ENCODE measurements around the gene PSMG4. TPM values are rescaled to one million over a fixed set of nuclear protein-coding genes. Genes with fewer than 3 reads are reported as not detected.

Gene PSMG4
- total and polyA plus RNA-seq, 9 of the 15 experiments (the other 6 are each of a cell fraction or from before 2014, with no cell fraction given), result 12.9 to 185 (median 52.0) TPM

DNA sequence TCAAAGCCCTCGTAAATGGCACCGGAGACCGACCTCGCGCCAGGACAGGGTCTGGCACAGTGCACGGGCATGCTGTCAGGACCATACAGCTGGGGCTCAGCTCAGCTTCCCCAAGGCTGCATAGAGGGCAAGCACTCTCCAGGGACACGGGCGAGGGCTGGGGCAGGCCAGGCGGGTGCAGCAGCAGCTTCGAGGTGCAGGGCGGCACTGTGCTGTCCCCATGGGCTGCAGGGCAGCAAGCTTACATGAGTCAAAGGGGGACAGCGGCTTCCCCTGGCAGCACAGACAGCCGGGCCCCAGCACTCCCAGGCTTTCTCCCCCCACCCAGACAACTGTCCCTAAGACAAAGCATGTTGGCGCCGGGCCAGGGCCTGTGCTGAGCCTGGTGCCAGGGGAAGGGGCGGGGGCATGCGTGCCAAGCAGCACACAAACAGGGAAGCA lies 25.7 kb downstream of the PSMG4 start:
- no peak overlapping the region for H3K4me3 ChIP-seq
- no TSS peak for BruUV-seq (replicated peaks)

More for the DNA sequence above, 25.7 kb downstream of the PSMG4 start:
- CTCF ChIA-PET (ENCODE audit: low intra/inter-chr PET ratio), result no interaction called here
- POLR2A ChIA-PET, result interaction anchor here (1.4 kb wide), 1 partner anchor 174 kb away, joined by 5 read pairs; no protein-coding TSS in a partner anchor
- no peak for FAIRE-seq
- Histone ChIP-seq H4K20me1 (replicated peaks; ENCODE audit: control insufficient read depth, insufficient read depth, low read length) (peaks cover 26% of the 10 kb centered on the region; the same call in 1 of the 2 replicates), H3K9ac (ENCODE audit: insufficient read depth in 1 of 2, low read depth in 2 of 2, low read length in 2 of 2) (no peak overlapping the region), H3K9me3 (replicated peaks; ENCODE audit: control insufficient read depth, insufficient read depth, low read depth, low read length) (no peaks in the 10 kb centered on the region), H3K36me3 (ENCODE audit: control insufficient read depth, insufficient read depth, low read length) (no peaks in the 10 kb centered on the region), H3K79me2 (ENCODE audit: control insufficient read depth, insufficient read depth, low read length) (no peaks in the 10 kb centered on the region), H3K27ac (ENCODE audit: extremely low read depth, low read depth, low read length) (no peak overlapping the region), H3K9me1 (ENCODE audit: control insufficient read depth, insufficient read depth, low read length) (peaks cover 7% of the 10 kb centered on the region), H3K27me3 (ENCODE audit: control insufficient read depth in 2 of 2, insufficient read depth in 2 of 2, low read length in 2 of 2) (no peaks in the 10 kb centered on the region), H3K4me2 (ENCODE audit: insufficient read depth, low read length) (no peak overlapping the region), H2AFZ (ENCODE audit: low read depth, low read length) (no peak overlapping the region), H3K4me1 (replicated peaks in 1 of 2; ENCODE audit: control insufficient read depth in 2 of 2, insufficient read depth in 2 of 2, low read length in 2 of 2) (peaks cover 15 to 54% of the 10 kb centered on the region in 2 experiments)
- 94% methylated on average over 15 of the region's 17 CpGs for WGBS (ENCODE audit: insufficient coverage, low coverage, missing lambda C conversion rate)
- in situ Hi-C loops (cut with MboI), result loop anchor here (10.0 kb wide), 1 partner anchor 310 kb away; no protein-coding TSS in a partner anchor
- TF ChIP-seq E2F1 (CRISPR knock-in tag; IDR thresholded peaks at IDR 0.05), result no peak
- TF ChIP-seq ELF2 (CRISPR knock-in tag; IDR thresholded peaks at IDR 0.05), result no peak
- no peak for TF ChIP-seq IFI16 (CRISPR knock-in tag; IDR thresholded peaks at IDR 0.05)
- peak; percentile 69 for TF ChIP-seq POLR2G (IDR thresholded peaks at IDR 0.05; ENCODE audit: low read depth, low read length)
- no peak for TF ChIP-seq HBP1 (CRISPR knock-in tag; IDR thresholded peaks at IDR 0.05)
- TF ChIP-seq SMAD4 (CRISPR knock-in tag; conservative IDR thresholded peaks at IDR 0.05), result no peak
- TF ChIP-seq CREM (IDR thresholded peaks at IDR 0.05; ENCODE audit: low read depth), result no peak
- no peak for TF ChIP-seq SNIP1 (IDR thresholded peaks at IDR 0.05; ENCODE audit: low read depth)
- TF ChIP-seq NFIC (IDR thresholded peaks at IDR 0.05), result peak; percentile 82
- peak; percentile 73 for TF ChIP-seq RBM22 (IDR thresholded peaks at IDR 0.05; ENCODE audit: low read depth, low read length, poor library complexity, severe bottlenecking)
- no peak for TF ChIP-seq GABPA (tag; conservative IDR thresholded peaks at IDR 0.05; ENCODE audit: low read depth)
- TF ChIP-seq ZFP91 (CRISPR knock-in tag; IDR thresholded peaks at IDR 0.05), result no peak
- no peak for TF ChIP-seq ESRRA (IDR thresholded peaks at IDR 0.05; ENCODE audit: borderline replicate concordance, low read depth)
- TF ChIP-seq PRPF4 (IDR thresholded peaks at IDR 0.05; ENCODE audit: insufficient read depth, low read depth, low read length, poor library complexity, severe bottlenecking), result no peak
- intact Hi-C loops (cut with micrococcal nuclease), result loop anchor here (10.0 kb wide), 2 partner anchors 330 to 690 kb away; no protein-coding TSS in a partner anchor
- no peak for ATAC-seq
- DNase-seq (ENCODE audit: extremely low read depth in 1 of 4, low spot score in 3 of 4), result no peak
